ENCODE results near the gene GEMIN4.
"Not testable (repeated sequence)": the region's sequence is repeated elsewhere in the genome, so short reads cannot be mapped to it uniquely, and the experiment has no call there.

DNA sequence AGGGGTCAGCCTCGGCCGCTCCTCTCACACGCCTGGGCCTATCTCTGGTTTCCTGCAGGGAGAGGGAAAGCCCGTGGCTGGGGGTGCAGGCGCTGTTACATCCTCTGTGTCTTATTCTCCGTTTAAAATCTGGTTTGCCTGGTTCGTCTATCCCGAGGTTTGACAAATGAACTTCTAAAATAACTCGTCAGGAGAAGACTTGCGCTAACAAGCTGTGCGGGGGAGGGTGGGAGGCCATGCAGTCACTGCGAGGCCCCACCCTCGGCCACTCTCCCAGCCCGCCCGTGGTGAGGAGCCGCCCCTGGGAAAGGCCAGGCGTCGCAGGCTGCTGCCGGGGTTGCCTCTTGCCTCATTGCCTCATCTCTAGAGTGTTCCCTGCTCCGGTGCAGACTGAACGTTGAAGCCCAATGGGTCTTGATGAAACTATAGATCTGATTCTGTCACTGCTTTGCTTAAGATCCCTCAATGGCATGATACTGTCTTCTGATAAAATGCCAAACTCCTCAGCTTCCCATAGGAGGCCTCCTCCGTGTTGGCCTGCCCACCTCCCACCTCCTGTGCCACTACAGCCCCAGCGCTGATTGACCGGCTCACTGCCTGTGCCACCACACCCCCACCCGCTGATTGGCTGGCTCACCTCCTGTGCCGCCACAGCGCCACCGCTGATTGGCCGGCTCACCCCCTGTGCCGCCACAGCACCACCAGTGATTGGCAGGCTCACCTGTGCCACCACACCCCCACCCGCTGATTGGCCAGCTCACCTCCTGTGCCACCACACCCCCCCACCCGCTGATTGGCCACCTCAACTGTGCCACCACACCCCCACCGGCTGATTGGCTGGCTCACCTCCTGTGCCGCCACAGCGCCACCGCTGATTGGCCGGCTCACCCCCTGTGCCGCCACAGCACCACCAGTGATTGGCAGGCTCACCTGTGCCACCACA, 38.1 kb upstream of the GEMIN4 start:
- TF ChIP-seq, protein P1, sequence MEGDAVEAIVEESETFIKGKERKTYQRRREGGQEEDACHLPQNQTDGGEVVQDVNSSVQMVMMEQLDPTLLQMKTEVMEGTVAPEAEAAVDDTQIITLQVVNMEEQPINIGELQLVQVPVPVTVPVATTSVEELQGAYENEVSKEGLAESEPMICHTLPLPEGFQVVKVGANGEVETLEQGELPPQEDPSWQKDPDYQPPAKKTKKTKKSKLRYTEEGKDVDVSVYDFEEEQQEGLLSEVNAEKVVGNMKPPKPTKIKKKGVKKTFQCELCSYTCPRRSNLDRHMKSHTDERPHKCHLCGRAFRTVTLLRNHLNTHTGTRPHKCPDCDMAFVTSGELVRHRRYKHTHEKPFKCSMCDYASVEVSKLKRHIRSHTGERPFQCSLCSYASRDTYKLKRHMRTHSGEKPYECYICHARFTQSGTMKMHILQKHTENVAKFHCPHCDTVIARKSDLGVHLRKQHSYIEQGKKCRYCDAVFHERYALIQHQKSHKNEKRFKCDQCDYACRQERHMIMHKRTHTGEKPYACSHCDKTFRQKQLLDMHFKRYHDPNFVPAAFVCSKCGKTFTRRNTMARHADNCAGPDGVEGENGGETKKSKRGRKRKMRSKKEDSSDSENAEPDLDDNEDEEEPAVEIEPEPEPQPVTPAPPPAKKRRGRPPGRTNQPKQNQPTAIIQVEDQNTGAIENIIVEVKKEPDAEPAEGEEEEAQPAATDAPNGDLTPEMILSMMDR (optimal IDR thresholded peaks at IDR 0.05 in 1 of 3, IDR thresholded peaks at IDR 0.05 in 1 of 3, conservative IDR thresholded peaks at IDR 0.05 in 1 of 3; ENCODE audit: extremely low read depth in 1 of 3, insufficient read depth in 2 of 3, low read length in 3 of 3), result not testable (repeated sequence)
- TF ChIP-seq EZH2 (IDR thresholded peaks at IDR 0.05; ENCODE audit: low read length), result not testable (repeated sequence)

All from keratinocyte (primary cell).